Hepatocyte (in vitro differentiated cells): Measurements from ENCODE around the gene ANHX. TPM values are rescaled to one million over a fixed set of nuclear protein-coding genes. Genes with fewer than 3 reads are reported as not detected.

Experiments used
- DNase-seq: peaks from one replicate; pipeline ENCODE4 v3.0.0-alpha.2; 2016; ENCODE audit warnings: low spot score
- H2AFZ ChIP-seq: fragments of 200-600 bp; sonication (generic); 2 replicates; pipeline ENCODE4 v1.6.0; 2016; ENCODE audit warnings: antibody characterized with exemption, mild to moderate bottlenecking
- H3K27ac ChIP-seq: fragments of 200-600 bp; sonication (generic); 2 replicates; pipeline ENCODE4 v1.5.1; 2016; ENCODE audit warnings: mild to moderate bottlenecking
- H3K27me3 ChIP-seq: fragments of 200-600 bp; sonication (generic); 2 replicates; pipeline ENCODE4 v1.6.1; 2016
- H3K36me3 ChIP-seq: fragments of 200-600 bp; sonication (generic); replicated peaks from 2 replicates; pipeline ENCODE4 v1.5.1; 2016; ENCODE audit warnings: low read depth; ENCODE audit not compliant: insufficient read depth
- H3K4me1 ChIP-seq: fragments of 200-600 bp; sonication (generic); 2 replicates; pipeline ENCODE4 v1.5.1; 2016; ENCODE audit warnings: mild to moderate bottlenecking, moderate library complexity; ENCODE audit not compliant: insufficient read depth
- H3K4me2 ChIP-seq: fragments of 200-600 bp; sonication (generic); 2 replicates; pipeline ENCODE4 v1.6.0; 2016
- H3K4me3 ChIP-seq: fragments of 200-600 bp; sonication (generic); 2 replicates; pipeline ENCODE4 v1.5.1; 2016; ENCODE audit warnings: mild to moderate bottlenecking
- H3K79me2 ChIP-seq: fragments of 200-600 bp; sonication (generic); 2 replicates; pipeline ENCODE4 v1.6.0; 2017; ENCODE audit warnings: mild to moderate bottlenecking
- H3K9me2 ChIP-seq: fragments of 200-600 bp; sonication (generic); replicated peaks from 2 replicates; pipeline ENCODE4 v1.6.0; 2017; ENCODE audit warnings: mild to moderate bottlenecking; ENCODE audit not compliant: insufficient read depth
- H3K9me3 ChIP-seq: fragments of 200-600 bp; sonication (generic); 2 replicates; pipeline ENCODE4 v1.5.1; 2016; ENCODE audit warnings: low read depth, mild to moderate bottlenecking
- H4K20me1 ChIP-seq: fragments of 200-600 bp; sonication (generic); 2 replicates; pipeline ENCODE4 v1.6.0; 2016; ENCODE audit warnings: mild to moderate bottlenecking; ENCODE audit not compliant: insufficient read depth, poor library complexity, severe bottlenecking
- CTCF ChIP-seq: fragments of 200-600 bp; sonication (generic); IDR thresholded peaks from 2 replicates; pipeline ENCODE4 v1.5.1; 2016; ENCODE audit warnings: antibody characterized with exemption, mild to moderate bottlenecking; ENCODE audit not compliant: poor library complexity
- EZH2 ChIP-seq: fragments of 200-600 bp; sonication (generic); IDR thresholded peaks from 2 replicates; pipeline ENCODE4 v1.6.1; 2016; ENCODE audit warnings: antibody characterized with exemption, mild to moderate bottlenecking, borderline replicate concordance
- EZH2phosphoT487 ChIP-seq: fragments of 200-600 bp; sonication (generic); IDR thresholded peaks from one replicate; pipeline ENCODE4 v1.6.1; 2018; ENCODE audit warnings: antibody characterized with exemption, mild to moderate bottlenecking, low read depth, moderate library complexity; ENCODE audit not compliant: unreplicated experiment, severe bottlenecking
- WGBS: methylation state at CpG from one replicate; pipeline ENCODE4 v1.1.6; 2016; ENCODE audit warnings: low lambda C conversion rate; ENCODE audit errors: missing lambda C conversion rate; 5-methylcytosine and 5-hydroxymethylcytosine counted together
- polyA plus RNA-seq: library from polyadenylated mRNA; unstranded; fragments of >200 nt; fragmentation: Nextera tagmentation; extraction: Ambion mirVana; gene quantifications from 2 replicates; pipeline ENCODE4 v1.2.1, GENCODE V29; 2016
- small RNA-seq: library from RNA; depleted of rRNA; stranded (forward); fragments of <200 nt; gene quantifications from one replicate; pipeline ENCODE3, GENCODE V24; 2014
- total RNA-seq: library from RNA; depleted of rRNA; stranded (reverse); fragments of >200 nt; gene quantifications from 2 replicates; pipeline ENCODE4 v1.2.3, GENCODE V29; 2014

Gene ANHX
- total and polyA plus RNA-seq, 2 experiments from 2014 or later = not detected

GRCh38 chr12:133180669-133181068 is 55.0 kb downstream of the ANHX start:
- Histone ChIP-seq H3K36me3 (peaks cover 5% of the 10 kb centered on the region), H3K27ac (no peak overlapping the region), H4K20me1 (no peaks in the 10 kb centered on the region), H3K27me3 (no peaks in the 10 kb centered on the region), H3K9me3 (peaks cover 24% of the 10 kb centered on the region), H3K9me2 (no peaks in the 10 kb centered on the region), H3K4me3 (no peak overlapping the region), H3K79me2 (peaks cover 14% of the 10 kb centered on the region), H3K4me1 (peaks cover 6% of the 10 kb centered on the region), H2AFZ (peak overlapping the region; percentile 87), H3K4me2 (peak overlapping the region; percentile 71)
- DNase-seq = no peak
- 97% methylated on average over 8 of the region's 8 CpGs for WGBS
- no peak for TF ChIP-seq CTCF
- TF ChIP-seq EZH2phosphoT487 = no peak
- no peak for TF ChIP-seq EZH2

- Histone ChIP-seq H3K9me3 (peaks cover 11% of the 10 kb centered on the region), H4K20me1 (no peaks in the 10 kb centered on the region), H3K36me3 (no peaks in the 10 kb centered on the region)
Observed at GRCh38 chr12:133174901-133175300, 60.8 kb downstream of the ANHX start.

GRCh38 chr12:133172491-133172890 is 63.2 kb downstream of the ANHX start:
- DNase-seq = no peak
- TF ChIP-seq EZH2phosphoT487 (no peak), EZH2 (no peak), CTCF (no peak)
- no peaks in the 10 kb centered on the region for H3K9me2 ChIP-seq
- H3K4me2 ChIP-seq = no peak overlapping the region
- no peaks in the 10 kb centered on the region for H3K79me2 ChIP-seq
- H3K9me3 ChIP-seq = peaks cover 11% of the 10 kb centered on the region
- no peak overlapping the region for H3K4me3 ChIP-seq
- H4K20me1 ChIP-seq = no peaks in the 10 kb centered on the region
- no peaks in the 10 kb centered on the region for H3K36me3 ChIP-seq
- no peaks in the 10 kb centered on the region for H3K4me1 ChIP-seq
- no peak overlapping the region for H2AFZ ChIP-seq
- 82% methylated on average over 1 of the region's 1 CpG for WGBS
- H3K27me3 ChIP-seq = no peaks in the 10 kb centered on the region
- H3K27ac ChIP-seq = no peak overlapping the region

More at GRCh38 chr12:133174901-133175300, 60.8 kb downstream of the ANHX start:
- Histone ChIP-seq H3K79me2 (no peaks in the 10 kb centered on the region), H3K27ac (no peak overlapping the region), H3K4me2 (no peak overlapping the region), H2AFZ (no peak overlapping the region), H3K9me2 (no peaks in the 10 kb centered on the region), H3K27me3 (no peaks in the 10 kb centered on the region), H3K4me1 (no peaks in the 10 kb centered on the region), H3K4me3 (no peak overlapping the region)
- WGBS = 77% methylated on average over 1 of the region's 1 CpG
- TF ChIP-seq CTCF (no peak), EZH2 (no peak), EZH2phosphoT487 (no peak)
- DNase-seq = no peak

Small RNAs within 50 kb of the gene (small RNA-seq; reads per million reads assigned to genes)
- gene RF00019 = not detected
- gene RNU6-717P = not detected

Other genes starting within 250 kb of the ANHX start
- 11.9 and 15.2 TPM in 2 replicates for gene ZNF26, start 249.5 kb downstream of the ANHX start, total RNA-seq
- gene ZNF26, start 249.5 kb downstream of the ANHX start, polyA plus RNA-seq = 3.8 and 5.3 TPM in 2 replicates
- gene ZNF84, start 198.4 kb downstream of the ANHX start, total RNA-seq = 30.8 and 38.1 TPM in 2 replicates
- gene ZNF84, start 198.4 kb downstream of the ANHX start, polyA plus RNA-seq = 19.0 and 23.1 TPM in 2 replicates
- 21.1 and 24.1 TPM in 2 replicates for gene ZNF140, start 155.0 kb downstream of the ANHX start, total RNA-seq
- gene ZNF140, start 155.0 kb downstream of the ANHX start, polyA plus RNA-seq = 14.7 and 21.8 TPM in 2 replicates
- 2.2 TPM in 2 replicates for gene ZNF891, start 105.6 kb downstream of the ANHX start, total RNA-seq
- 0.19 and 0.24 TPM in 2 replicates for gene ZNF891, start 105.6 kb downstream of the ANHX start, polyA plus RNA-seq
- gene ZNF10, start 105.2 kb downstream of the ANHX start, total RNA-seq = 14.3 and 14.4 TPM in 2 replicates
- 5.4 and 7.3 TPM in 2 replicates for gene ZNF10, start 105.2 kb downstream of the ANHX start, polyA plus RNA-seq
- gene ZNF268, start 54.4 kb downstream of the ANHX start, total RNA-seq = 23.1 and 34.6 TPM in 2 replicates
- gene ZNF268, start 54.4 kb downstream of the ANHX start, polyA plus RNA-seq = 10.9 and 12.9 TPM in 2 replicates